ENCODE results near the gene IL15.

Gene IL15

DNA sequence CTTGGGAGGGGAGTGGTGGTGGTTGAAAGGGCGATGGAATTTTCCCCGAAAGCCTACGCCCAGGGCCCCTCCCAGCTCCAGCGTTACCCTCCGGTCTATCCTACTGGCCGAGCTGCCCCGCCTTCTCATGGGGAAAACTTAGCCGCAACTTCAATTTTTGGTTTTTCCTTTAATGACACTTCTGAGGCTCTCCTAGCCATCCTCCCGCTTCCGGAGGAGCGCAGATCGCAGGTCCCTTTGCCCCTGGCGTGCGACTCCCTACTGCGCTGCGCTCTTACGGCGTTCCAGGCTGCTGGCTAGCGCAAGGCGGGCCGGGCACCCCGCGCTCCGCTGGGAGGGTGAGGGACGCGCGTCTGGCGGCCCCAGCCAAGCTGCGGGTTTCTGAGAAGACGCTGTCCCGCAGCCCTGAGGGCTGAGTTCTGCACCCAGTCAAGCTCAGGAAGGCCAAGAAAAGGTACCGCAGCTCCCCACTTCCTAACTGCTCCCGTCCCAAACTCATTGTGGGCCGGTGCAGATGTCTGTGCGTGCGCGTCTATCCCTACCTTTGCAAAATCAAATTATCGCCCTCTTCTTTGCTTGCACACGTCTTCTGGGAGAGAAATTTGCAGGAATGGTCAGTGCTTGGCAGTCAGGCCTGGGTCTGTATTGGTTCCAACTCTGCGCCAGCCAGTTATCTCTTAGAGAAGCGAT, 533 bp downstream of the IL15 start:
- TF ChIP-seq, protein P1, sequence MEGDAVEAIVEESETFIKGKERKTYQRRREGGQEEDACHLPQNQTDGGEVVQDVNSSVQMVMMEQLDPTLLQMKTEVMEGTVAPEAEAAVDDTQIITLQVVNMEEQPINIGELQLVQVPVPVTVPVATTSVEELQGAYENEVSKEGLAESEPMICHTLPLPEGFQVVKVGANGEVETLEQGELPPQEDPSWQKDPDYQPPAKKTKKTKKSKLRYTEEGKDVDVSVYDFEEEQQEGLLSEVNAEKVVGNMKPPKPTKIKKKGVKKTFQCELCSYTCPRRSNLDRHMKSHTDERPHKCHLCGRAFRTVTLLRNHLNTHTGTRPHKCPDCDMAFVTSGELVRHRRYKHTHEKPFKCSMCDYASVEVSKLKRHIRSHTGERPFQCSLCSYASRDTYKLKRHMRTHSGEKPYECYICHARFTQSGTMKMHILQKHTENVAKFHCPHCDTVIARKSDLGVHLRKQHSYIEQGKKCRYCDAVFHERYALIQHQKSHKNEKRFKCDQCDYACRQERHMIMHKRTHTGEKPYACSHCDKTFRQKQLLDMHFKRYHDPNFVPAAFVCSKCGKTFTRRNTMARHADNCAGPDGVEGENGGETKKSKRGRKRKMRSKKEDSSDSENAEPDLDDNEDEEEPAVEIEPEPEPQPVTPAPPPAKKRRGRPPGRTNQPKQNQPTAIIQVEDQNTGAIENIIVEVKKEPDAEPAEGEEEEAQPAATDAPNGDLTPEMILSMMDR (IDR thresholded peaks at IDR 0.05; ENCODE audit: control extremely low read depth, extremely low read depth, low read depth, missing control alignments) = no peak
- DNase-seq (ENCODE audit: extremely low spot score) = peak; percentile 57
- ChIA-PET POLR2A (no interaction called here), CTCF (interaction anchor here (1.2 to 2.7 kb wide), 6 partner anchors 12 to 70 kb away, joined by 3 to 15 read pairs (median 5); no protein-coding TSS in a partner anchor)

DNA sequence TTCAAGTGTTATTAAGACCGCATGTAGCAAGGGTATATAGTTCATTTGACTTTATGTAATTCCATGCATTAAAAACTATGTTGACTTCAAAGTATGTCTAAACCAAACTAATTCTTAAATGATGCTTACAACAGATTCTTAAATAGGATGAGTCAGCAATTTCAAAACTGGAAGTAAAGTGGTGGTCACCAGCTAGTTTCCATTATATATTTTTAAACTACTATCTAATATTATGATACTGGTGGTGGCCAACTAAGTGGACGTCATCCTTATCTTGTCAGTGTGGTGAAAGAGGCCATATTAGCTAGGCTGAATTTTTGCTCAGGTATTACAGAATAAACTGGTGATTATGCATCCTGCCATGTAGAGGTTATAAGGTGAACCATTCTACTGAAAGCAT, 1.2 kb downstream of the IL15 start:
- ChIA-PET POLR2A (no interaction called here), CTCF (interaction anchor here (1.2 to 2.7 kb wide), 6 partner anchors 12 to 291 kb away, joined by 3 to 15 read pairs (median 4); no protein-coding TSS in a partner anchor)
- TF ChIP-seq, protein P1 (IDR thresholded peaks at IDR 0.05; ENCODE audit: control extremely low read depth, extremely low read depth, low read depth, missing control alignments) = no peak
- DNase-seq (ENCODE audit: extremely low spot score) = peak; percentile 15

DNA sequence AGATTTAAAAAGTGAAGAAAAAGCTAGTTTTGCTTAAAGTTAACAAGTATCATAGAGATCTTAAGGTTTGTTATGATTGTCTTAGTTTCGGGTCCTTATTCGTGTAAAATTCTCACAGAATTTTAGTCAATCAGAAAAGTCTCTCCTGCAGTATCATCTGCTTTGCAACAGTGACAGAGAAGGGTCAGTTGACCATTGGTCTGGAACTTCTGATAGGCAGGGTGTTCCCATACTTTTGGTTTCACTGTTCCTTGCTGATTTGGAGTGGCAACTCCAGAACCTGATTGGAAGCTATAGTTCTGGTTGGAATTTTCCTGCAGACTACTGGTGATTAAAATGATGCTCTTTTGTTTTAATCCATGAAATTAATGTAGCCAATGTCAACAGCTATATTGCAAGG, 1.8 kb downstream of the IL15 start:
- CTCF ChIA-PET = interaction anchor here (1.2 to 2.7 kb wide), 6 partner anchors 9 to 292 kb away, joined by 3 to 15 read pairs (median 6); no protein-coding TSS in a partner anchor
- TF ChIP-seq, protein P1 (IDR thresholded peaks at IDR 0.05; ENCODE audit: control extremely low read depth, extremely low read depth, low read depth, missing control alignments) = no peak
- no peak for DNase-seq (ENCODE audit: extremely low spot score)
- POLR2A ChIA-PET = no interaction called here

DNA sequence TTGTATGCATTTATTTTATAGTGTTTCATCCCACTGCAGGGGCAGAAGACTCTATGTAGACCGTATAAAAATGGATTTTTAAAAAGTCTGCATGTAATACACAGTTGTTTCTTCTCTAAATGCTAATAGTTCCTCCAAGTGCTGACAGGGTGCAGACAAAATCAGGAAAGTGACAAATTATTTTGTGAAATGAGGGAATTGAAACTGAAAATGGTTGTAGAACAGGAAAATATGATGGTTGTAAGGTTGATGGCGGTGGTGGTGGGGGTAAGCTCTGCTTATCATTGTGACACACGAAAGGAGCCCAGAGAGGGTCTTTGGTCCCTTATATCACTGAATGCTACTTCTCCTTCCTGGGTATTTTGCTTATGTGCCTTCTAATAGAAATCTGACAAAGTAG, 4.3 kb downstream of the IL15 start:
- CTCF ChIA-PET = interaction anchor here (0.7 to 1.5 kb wide), 3 partner anchors 9 to 19 kb away, joined by 3 to 4 read pairs (median 3); no protein-coding TSS in a partner anchor
- TF ChIP-seq, protein P1 (IDR thresholded peaks at IDR 0.05; ENCODE audit: control extremely low read depth, extremely low read depth, low read depth, missing control alignments) = no peak
- POLR2A ChIA-PET = no interaction called here
- no peak for DNase-seq (ENCODE audit: extremely low spot score)

DNA sequence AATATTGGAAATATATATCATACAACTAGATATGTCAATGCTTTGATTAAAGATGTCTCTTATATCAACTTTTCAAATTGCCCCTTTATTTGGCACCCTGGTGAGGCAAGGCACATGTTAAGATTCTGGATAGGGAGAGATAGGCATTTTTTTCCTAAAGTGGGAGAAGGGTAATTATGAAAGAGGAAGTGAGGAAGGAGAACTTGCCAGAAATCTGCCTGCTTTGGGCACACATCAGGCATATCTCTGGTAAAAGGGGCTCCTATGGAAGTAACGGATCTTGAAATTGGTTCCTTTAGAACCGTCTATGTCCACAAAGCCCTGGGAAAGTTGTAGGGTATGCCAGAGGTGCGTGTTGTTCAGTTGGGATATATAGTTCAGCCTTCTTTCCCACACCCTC, 5.7 kb downstream of the IL15 start:
- ChIA-PET CTCF (interaction anchor here (0.8 to 2.9 kb wide), 3 partner anchors 12 to 335 kb away, joined by 3 to 13 read pairs (median 3); no protein-coding TSS in a partner anchor), POLR2A (no interaction called here)
- TF ChIP-seq, protein P1 (IDR thresholded peaks at IDR 0.05; ENCODE audit: control extremely low read depth, extremely low read depth, low read depth, missing control alignments) = no peak
- no peak for DNase-seq (ENCODE audit: extremely low spot score)

DNA sequence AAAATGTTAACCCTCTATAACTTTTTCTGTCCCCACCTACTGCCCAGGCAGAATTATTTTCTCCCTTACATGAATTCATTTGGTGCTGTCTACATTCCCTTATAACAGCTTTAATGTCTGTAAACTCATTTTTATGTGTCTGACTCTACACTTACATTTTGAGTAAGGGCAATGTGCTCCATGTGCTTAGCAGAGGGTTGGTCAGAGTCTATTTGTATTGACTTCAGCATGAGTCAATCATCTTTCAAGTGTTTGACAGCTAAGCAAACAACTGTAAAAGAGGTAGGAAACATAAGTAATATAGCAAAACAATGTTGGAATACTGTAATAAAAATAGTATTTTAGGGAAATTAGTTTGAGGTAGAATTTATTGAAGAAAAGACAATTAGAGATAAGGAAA, 6.3 kb downstream of the IL15 start:
- CTCF ChIA-PET = interaction anchor here (0.8 to 2.9 kb wide), 3 partner anchors 12 to 336 kb away, joined by 3 to 13 read pairs (median 3); no protein-coding TSS in a partner anchor
- TF ChIP-seq, protein P1 (IDR thresholded peaks at IDR 0.05; ENCODE audit: control extremely low read depth, extremely low read depth, low read depth, missing control alignments) = no peak

More for the DNA sequence above, 6.3 kb downstream of the IL15 start:
- no peak for DNase-seq (ENCODE audit: extremely low spot score)
- POLR2A ChIA-PET = no interaction called here

All from GM10248 (cell line).